Measurements from ENCODE around the gene KRTAP20-4.

KRTAP20-4 gene

GRCh38 chr21:30620522-30620921, at the start of gene KRTAP20-4:
Gene KRTAP20-4, plus strand, starts transcription at chr21:30620627.
- no peak for DNase-seq

GRCh38 chr21:30577766-30578165, 42.7 kb upstream of the KRTAP20-4 start:
- no peak for DNase-seq

GRCh38 chr21:30579346-30579745, 41.1 kb upstream of the KRTAP20-4 start:
- DNase-seq = no peak

GRCh38 chr21:30580132-30580531, 40.3 kb upstream of the KRTAP20-4 start:
- DNase-seq = no peak

- DNase-seq = no peak
These were observed 37.6 kb upstream of the KRTAP20-4 start for GRCh38 chr21:30582870-30583269.

- DNase-seq = no peak
These were observed 30.1 kb upstream of the KRTAP20-4 start, which contains the start of gene KRTAP22-2 for GRCh38 chr21:30590297-30590696. Gene KRTAP22-2, minus strand, starts transcription at chr21:30590397.

GRCh38 chr21:30592140-30592539, 28.3 kb upstream of the KRTAP20-4 start, which contains the start of gene KRTAP6-3:
Gene KRTAP6-3, plus strand, starts transcription at chr21:30592440. Its CDS starts 6 bp downstream, at chr21:30592446.
- DNase-seq = no peak

GRCh38 chr21:30598802-30599201, 21.6 kb upstream of the KRTAP20-4 start, which contains the start of gene KRTAP6-2:
Gene KRTAP6-2, minus strand, starts transcription at chr21:30598902. Its CDS starts 28 bp downstream, at chr21:30598874.
- no peak for DNase-seq

GRCh38 chr21:30600787-30601186, 19.6 kb upstream of the KRTAP20-4 start, which contains the start of gene KRTAP22-1:
Gene KRTAP22-1, plus strand, starts transcription at chr21:30601087.
- DNase-seq = no peak

- no peak for DNase-seq
These were observed 14.5 kb upstream of the KRTAP20-4 start for GRCh38 chr21:30605968-30606367.

- no peak for DNase-seq
These were observed 8.3 kb upstream of the KRTAP20-4 start for GRCh38 chr21:30612132-30612531.

GRCh38 chr21:30613836-30614235, 6.6 kb upstream of the KRTAP20-4 start, which contains the start of gene KRTAP6-1:
Gene KRTAP6-1, minus strand, starts transcription at chr21:30613930. Its CDS starts 26 bp downstream, at chr21:30613904.
- DNase-seq = no peak

- no peak for DNase-seq
These were observed 5.2 kb upstream of the KRTAP20-4 start for GRCh38 chr21:30615199-30615598.

GRCh38 chr21:30616125-30616524, 4.3 kb upstream of the KRTAP20-4 start, which contains the start of gene KRTAP20-1:
Gene KRTAP20-1, plus strand, starts transcription at chr21:30616425. Its CDS starts 30 bp downstream, at chr21:30616455.
- no peak for DNase-seq

GRCh38 chr21:30620080-30620479, 347 bp upstream of the KRTAP20-4 start:
- no peak for DNase-seq

GRCh38 chr21:30623362-30623761, 2.9 kb downstream of the KRTAP20-4 start:
- DNase-seq = no peak

GRCh38 chr21:30625449-30626165, 5.2 kb downstream of the KRTAP20-4 start:
- DNase-seq = no peak

- DNase-seq = no peak
These were observed 7.7 kb downstream of the KRTAP20-4 start for GRCh38 chr21:30628109-30628508.

- DNase-seq = no peak
These were observed 8.8 kb downstream of the KRTAP20-4 start for GRCh38 chr21:30629200-30629599.

- DNase-seq = no peak
These were observed 14.5 kb downstream of the KRTAP20-4 start, which contains the start of gene KRTAP20-2 for GRCh38 chr21:30634906-30635305. Gene KRTAP20-2, plus strand, starts transcription at chr21:30635206. Its CDS starts 58 bp downstream, at chr21:30635264.

GRCh38 chr21:30638686-30639085, 18.3 kb downstream of the KRTAP20-4 start:
- no peak for DNase-seq

GRCh38 chr21:30642564-30642963, 22.1 kb downstream of the KRTAP20-4 start, which contains the start of gene KRTAP20-3:
Gene KRTAP20-3, plus strand, starts transcription at chr21:30642864.
- no peak for DNase-seq

- DNase-seq = no peak
These were observed 26.5 kb downstream of the KRTAP20-4 start for GRCh38 chr21:30646904-30647414.

- DNase-seq = no peak
These were observed 32.5 kb downstream of the KRTAP20-4 start for GRCh38 chr21:30652891-30653290.
